Adrenal gland (tissue), 5 donors: Measurements from ENCODE around the gene RALB.

Source experiments
- POLR2A ChIP-seq, 2 donors: fragments of 450-650 bp; IDR thresholded peaks; one replicate each; pipeline ENCODE4 v1.6.1; 2017; ENCODE audit warnings: antibody characterized with exemption in 2 of 2, mild to moderate bottlenecking in 2 of 2, moderate library complexity in 1 of 2
- TF ChIP-seq, protein P1 (sequence below), 6 experiments: fragments of 450-650 bp in 4 of 6; fragments of 200-600 bp in 2 of 6; sonication (generic) in 1 of 6; IDR thresholded peaks; 1 replicate in 5 of 6; 2 replicates in 1 of 6; pipeline versions ENCODE4 v1.5.1 to v1.8.0; 2016 to 2021; ENCODE audit warnings: antibody characterized with exemption in 6 of 6, mild to moderate bottlenecking in 2 of 6, moderate library complexity in 1 of 6
- donor health status: DM: no; HTN: no; CAD: no.

DNA sequence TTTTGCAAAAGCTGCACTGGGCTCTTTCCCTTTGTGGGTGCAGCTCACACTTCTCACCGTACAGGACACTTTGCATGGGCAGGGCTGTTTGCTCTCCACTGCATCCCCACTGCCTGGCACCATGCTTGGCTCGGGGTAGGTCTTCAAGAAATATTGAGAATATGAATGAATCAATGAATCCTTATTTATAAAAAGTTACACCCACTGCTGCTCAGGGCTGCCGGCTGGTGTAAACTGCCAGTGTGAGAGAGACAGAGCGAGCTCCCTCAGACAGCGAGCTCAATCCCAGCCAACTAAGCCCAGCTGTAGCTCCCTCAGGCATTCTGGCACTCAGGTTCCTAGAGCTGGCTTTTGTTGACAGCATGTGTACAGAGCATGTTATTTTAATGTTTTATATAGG lies 32.9 kb upstream of the RALB start:
- TF ChIP-seq, protein P1, sequence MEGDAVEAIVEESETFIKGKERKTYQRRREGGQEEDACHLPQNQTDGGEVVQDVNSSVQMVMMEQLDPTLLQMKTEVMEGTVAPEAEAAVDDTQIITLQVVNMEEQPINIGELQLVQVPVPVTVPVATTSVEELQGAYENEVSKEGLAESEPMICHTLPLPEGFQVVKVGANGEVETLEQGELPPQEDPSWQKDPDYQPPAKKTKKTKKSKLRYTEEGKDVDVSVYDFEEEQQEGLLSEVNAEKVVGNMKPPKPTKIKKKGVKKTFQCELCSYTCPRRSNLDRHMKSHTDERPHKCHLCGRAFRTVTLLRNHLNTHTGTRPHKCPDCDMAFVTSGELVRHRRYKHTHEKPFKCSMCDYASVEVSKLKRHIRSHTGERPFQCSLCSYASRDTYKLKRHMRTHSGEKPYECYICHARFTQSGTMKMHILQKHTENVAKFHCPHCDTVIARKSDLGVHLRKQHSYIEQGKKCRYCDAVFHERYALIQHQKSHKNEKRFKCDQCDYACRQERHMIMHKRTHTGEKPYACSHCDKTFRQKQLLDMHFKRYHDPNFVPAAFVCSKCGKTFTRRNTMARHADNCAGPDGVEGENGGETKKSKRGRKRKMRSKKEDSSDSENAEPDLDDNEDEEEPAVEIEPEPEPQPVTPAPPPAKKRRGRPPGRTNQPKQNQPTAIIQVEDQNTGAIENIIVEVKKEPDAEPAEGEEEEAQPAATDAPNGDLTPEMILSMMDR (IDR thresholded peaks at IDR 0.05): no peak
- no peak for TF ChIP-seq POLR2A (IDR thresholded peaks at IDR 0.05)
